ENCODE results near the gene AURKA.

AURKA gene

GRCh38 chr20:56392881-56393482 lies 967 bp upstream of the AURKA start:
- intact Hi-C loops (cut with DNase I) = loop anchor here (2.0 to 5.0 kb wide), 2 partner anchors 36 to 76 kb away; partner anchors contain the start of genes FAM210B and RTF2
- DNase-seq = no peak

- intact Hi-C loops (cut with DNase I) = loop anchor here (2.0 to 5.0 kb wide), 2 partner anchors 34 to 77 kb away; partner anchors contain the start of genes FAM210B and RTF2
Measured at GRCh38 chr20:56391596-56392131, 351 bp downstream of the AURKA start.

GRCh38 chr20:56391037-56391436 lies 978 bp downstream of the AURKA start:
- intact Hi-C loops (cut with DNase I) = loop anchor here (5.0 kb wide), 1 partner anchor 34 kb away; the partner anchor contains the start of gene FAM210B
- no peak for DNase-seq

More at GRCh38 chr20:56391596-56392131, 351 bp downstream of the AURKA start:
- DNase-seq = peak in 1 of 10 donors; percentile 23

GRCh38 chr20:56390396-56390795 lies 1.6 kb downstream of the AURKA start:
- intact Hi-C loops (cut with DNase I) = loop anchor here (5.0 kb wide), 1 partner anchor 33 kb away; the partner anchor contains the start of gene FAM210B
- DNase-seq = peak in 1 of 10 donors; percentile 61

DNA sequence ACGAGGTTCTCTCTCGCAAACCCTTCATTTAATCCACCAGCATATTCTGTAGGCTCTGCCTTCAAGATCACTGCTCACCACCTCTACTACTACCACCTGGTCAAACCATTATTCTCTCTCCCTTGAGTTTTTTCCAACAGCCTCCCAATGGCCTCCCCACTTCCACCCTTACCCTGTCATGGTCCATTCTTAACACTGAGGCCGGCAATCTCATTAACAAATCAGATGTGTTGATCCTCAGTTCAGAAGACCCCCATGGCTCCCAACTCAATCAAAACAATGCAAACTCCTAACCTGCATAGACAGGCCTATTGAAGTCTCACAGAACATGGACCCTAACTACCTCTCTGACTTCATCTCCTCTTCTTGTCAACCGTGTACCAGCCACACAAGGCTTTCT lies 2.2 kb downstream of the AURKA start:
- intact Hi-C loops (cut with DNase I) = loop anchor here (5.0 kb wide), 1 partner anchor 33 kb away; the partner anchor contains the start of gene FAM210B
- DNase-seq = no peak

- intact Hi-C loops (cut with DNase I) = no loop called here
Measured at GRCh38 chr20:56388882-56389281, 3.1 kb downstream of the AURKA start.

DNA sequence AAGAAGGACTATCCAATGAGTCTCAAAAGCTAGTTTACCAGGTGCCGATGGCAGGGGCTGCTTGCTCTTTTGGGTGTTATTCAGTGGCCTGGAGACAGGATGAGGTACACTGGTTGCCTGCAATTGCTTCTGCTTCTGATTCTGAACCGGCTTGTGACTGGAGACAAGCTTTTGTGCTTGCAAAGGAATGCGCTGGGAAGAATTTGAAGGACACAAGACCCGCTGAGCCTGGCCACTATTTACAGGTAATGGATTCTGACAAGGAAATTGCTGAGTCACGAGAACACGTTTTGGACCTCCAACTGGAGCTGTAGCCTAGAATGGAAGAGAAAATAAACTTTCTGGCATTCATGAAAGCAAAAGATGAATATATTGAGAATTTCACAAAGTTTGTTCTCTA lies 5.8 kb downstream of the AURKA start:
- intact Hi-C loops (cut with DNase I) = no loop called here

More at GRCh38 chr20:56388882-56389281, 3.1 kb downstream of the AURKA start:
- DNase-seq = no peak

GRCh38 chr20:56385130-56385529 lies 6.9 kb downstream of the AURKA start:
- intact Hi-C loops (cut with DNase I) = no loop called here
- DNase-seq = no peak

More for the DNA sequence above, 5.8 kb downstream of the AURKA start:
- DNase-seq = no peak

DNA sequence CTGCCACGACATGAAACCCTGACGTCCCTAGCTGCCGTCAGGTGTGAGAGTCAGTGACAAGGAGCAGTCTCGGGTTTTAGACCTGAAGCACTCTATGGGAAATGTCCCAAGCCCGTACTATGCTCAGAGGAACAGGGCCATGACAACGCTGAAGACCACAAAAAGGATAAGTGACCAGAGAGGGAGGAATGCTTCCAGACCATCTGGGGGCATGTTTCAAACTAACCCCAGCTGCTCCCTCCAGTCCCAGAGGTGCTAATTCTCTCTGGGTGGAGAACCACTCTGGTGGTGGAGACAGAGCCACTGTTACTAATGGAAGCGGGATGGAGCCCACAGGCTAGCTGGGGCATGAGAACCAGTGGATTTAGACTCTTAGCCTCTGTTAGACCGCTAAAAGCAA lies 8.7 kb downstream of the AURKA start:
- DNase-seq = no peak
- intact Hi-C loops (cut with DNase I) = no loop called here

DNA sequence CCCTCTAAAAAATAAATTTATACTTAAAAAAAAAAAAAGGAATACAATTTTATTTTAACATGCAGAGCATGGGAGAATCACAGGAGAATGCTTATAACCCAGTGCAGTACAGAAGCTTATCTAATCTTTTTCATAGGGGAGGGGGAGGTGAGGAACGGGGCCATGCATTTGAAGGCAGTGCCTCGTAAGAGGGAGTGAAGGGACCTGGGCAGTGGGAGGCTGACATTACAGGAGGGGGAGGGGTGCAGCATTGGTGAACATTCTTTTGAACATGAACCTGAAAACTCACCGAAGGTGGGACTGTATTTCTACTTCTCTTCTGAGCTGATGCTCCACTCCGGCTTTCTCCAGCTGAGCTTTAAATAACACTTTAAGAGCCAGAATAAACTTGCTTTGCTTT lies 9.3 kb downstream of the AURKA start:
- DNase-seq = no peak
- intact Hi-C loops (cut with DNase I) = no loop called here

GRCh38 chr20:56381501-56381900 lies 10.5 kb downstream of the AURKA start:
- intact Hi-C loops (cut with DNase I) = no loop called here
- DNase-seq = no peak

- intact Hi-C loops (cut with DNase I) = no loop called here
- DNase-seq = no peak
Measured at GRCh38 chr20:56380375-56380774, 11.6 kb downstream of the AURKA start.

GRCh38 chr20:56378386-56378785 lies 13.6 kb downstream of the AURKA start:
- intact Hi-C loops (cut with DNase I) = no loop called here
- DNase-seq = no peak

DNA sequence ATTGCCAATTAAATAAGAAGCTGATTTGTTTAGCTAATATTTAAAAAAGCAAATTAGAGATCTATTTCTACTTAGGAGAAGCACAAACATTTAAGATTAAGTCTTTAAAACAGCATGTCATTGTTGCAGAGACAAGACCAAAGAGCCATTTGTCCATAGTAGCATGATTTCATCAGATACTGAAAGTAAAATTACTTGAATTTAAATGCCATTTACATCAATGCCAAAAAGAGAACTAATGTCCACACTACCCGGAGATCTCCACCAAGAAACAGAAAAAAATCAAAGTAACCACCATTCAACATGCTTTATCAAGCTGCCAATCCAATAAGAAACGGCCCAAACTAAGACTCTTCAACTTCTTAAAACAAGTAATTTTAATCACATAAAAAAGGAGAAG lies 15.7 kb downstream of the AURKA start:
- intact Hi-C loops (cut with DNase I) = no loop called here
- no peak for DNase-seq

GRCh38 chr20:56373942-56374341 lies 18.1 kb downstream of the AURKA start:
- intact Hi-C loops (cut with DNase I) = no loop called here
- no peak for DNase-seq

GRCh38 chr20:56372850-56373249 lies 19.2 kb downstream of the AURKA start:
- no peak for DNase-seq
- intact Hi-C loops (cut with DNase I) = no loop called here

- intact Hi-C loops (cut with DNase I) = no loop called here
- DNase-seq = no peak
Measured at GRCh38 chr20:56371977-56372376, 20.0 kb downstream of the AURKA start.

DNA sequence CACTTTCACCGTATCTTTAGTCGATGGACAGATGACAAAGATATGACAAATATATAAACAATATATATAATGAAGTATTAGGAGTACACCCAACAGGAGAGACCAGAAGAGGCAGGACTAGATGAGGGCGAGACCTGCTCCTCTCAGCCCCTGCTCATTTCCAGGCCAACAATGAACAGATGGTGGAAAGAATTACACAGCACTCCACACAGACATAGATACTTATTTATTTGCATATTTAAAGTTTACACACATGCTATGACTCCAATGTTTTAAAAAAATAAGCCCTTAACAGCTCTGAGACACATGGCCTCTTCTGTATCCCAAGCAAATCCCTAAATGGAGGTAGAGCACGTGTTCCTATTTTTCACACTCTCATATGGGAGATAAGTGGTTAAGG lies 22.8 kb downstream of the AURKA start:
- DNase-seq = no peak
- intact Hi-C loops (cut with DNase I) = no loop called here

DNA sequence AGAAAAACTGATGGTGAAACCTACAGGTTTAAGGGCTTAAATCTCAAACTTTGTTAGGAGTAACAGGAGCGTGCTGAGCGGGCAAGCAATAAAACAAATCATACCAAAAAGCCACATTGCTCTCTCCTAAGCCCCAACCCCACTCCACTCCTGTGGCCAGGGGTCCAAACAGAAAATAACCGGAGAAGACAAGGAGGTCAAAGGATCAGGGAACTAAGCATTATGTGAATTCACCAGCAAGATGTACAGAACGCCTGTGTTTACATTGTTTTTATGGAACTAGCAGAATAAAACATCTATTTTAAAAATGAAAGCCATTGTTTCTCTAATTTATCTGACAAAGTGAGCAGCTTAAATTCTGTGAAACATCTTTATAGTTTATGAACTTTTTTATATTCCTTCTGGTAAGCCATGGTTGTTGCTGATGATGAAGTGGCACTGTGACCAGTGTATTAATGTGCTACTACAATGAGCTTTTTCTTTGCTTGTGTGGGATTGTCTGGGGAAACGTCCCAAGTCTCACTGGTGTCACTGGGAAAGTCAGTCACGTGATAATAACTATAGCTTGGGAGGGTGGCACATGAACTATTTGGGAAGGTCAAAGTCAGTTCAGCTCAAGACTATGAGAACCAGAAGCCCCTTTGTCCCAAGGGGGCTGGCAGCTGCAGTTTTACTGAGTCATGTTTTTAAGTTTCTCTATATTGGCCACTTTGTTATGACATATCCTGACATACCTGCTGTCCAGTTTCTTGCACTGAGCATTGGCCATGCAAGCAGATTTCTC lies 23.5 kb downstream of the AURKA start:
- DNase-seq = peak in 1 of 10 donors; percentile 26
- intact Hi-C loops (cut with DNase I) = no loop called here

GRCh38 chr20:56363491-56363890 lies 28.5 kb downstream of the AURKA start:
- no peak for DNase-seq
- intact Hi-C loops (cut with DNase I) = no loop called here

DNA sequence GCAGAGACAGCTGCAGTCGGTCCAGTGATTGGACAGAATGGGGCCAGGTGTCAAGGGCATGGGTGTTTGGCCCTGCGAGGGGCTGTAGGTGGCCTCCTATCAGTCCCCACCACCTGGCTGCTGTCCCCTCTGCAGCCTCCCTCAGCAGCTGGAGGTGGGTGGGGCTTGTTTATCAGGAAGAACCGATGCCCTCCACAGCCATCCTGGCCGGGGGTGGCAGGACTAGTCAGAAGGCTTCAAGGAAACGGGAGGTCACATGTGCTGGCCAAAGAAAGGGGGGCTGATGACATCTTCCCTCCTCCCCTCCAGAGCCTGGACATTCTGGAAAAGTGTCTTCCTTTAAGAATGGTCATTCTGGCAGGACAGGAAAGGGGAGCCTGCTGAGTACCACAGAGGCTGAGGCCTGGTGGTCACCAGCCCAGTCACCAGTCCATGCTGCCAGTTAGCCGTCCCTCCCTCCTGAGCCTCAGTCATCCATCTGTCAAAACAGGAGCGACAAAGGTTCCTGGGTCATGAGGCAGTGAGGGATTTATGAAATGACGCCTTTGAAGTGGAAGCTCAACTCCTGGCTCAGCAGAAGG lies 29.1 kb downstream of the AURKA start:
- intact Hi-C loops (cut with DNase I) = no loop called here
- peak in 1 of 10 donors; percentile 80 for DNase-seq
